ENCODE results near the gene TDRD15.

The TDRD15 gene

GRCh38 chr2:21117688-21118087 is 6.1 kb upstream of the TDRD15 start:
- H4K8ac ChIP-seq (ENCODE audit: low read depth, low read length), result no peak overlapping the region
- no peak overlapping the region for H3K27ac ChIP-seq (replicated peaks; ENCODE audit: low read length)
- H3K9me3 ChIP-seq (replicated peaks in 1 of 2; ENCODE audit: control insufficient read depth in 2 of 2, insufficient read depth in 1 of 2, low read depth in 1 of 2, low read length in 2 of 2), result no peaks in the 10 kb centered on the region
- no peak overlapping the region for H2BK15ac ChIP-seq (ENCODE audit: low read length)
- no peak overlapping the region for H3K4me2 ChIP-seq (ENCODE audit: insufficient read depth, low read length, poor library complexity, severe bottlenecking)
- H3K4ac ChIP-seq (ENCODE audit: low read length), result no peak overlapping the region
- no peak for DNase-seq (ENCODE audit: low spot score)
- no peak overlapping the region for H3K4me3 ChIP-seq (ENCODE audit: low read length in 2 of 2)
- H2AFZ ChIP-seq (ENCODE audit: low read length), result no peak overlapping the region
- no peaks in the 10 kb centered on the region for H3K4me1 ChIP-seq (ENCODE audit: control insufficient read depth in 2 of 2, insufficient read depth in 1 of 2, low read depth in 1 of 2, low read length in 2 of 2)
- H3K36me3 ChIP-seq (replicated peaks in 1 of 2; ENCODE audit: control insufficient read depth in 2 of 2, insufficient read depth in 2 of 2, low read length in 2 of 2), result no peaks in the 10 kb centered on the region
- no peak overlapping the region for H3K18ac ChIP-seq (ENCODE audit: low read length)
- no peak overlapping the region for H2BK120ac ChIP-seq (ENCODE audit: low read depth, low read length)
- no peaks in the 10 kb centered on the region for H3K27me3 ChIP-seq (ENCODE audit: control insufficient read depth in 3 of 3, insufficient read depth in 3 of 3, low read depth in 1 of 3, low read length in 3 of 3)
- no peak overlapping the region for H4K91ac ChIP-seq (ENCODE audit: low read depth, low read length, poor library complexity)
- no peak overlapping the region for H2AK5ac ChIP-seq (ENCODE audit: low read depth, low read length)
- H3K14ac ChIP-seq (ENCODE audit: low read length), result no peak overlapping the region
- no peak overlapping the region for H2BK5ac ChIP-seq (ENCODE audit: low read length)
- H3K9ac ChIP-seq (ENCODE audit: low read depth, low read length, poor library complexity), result no peak overlapping the region
- no peak overlapping the region for H3K23ac ChIP-seq (ENCODE audit: low read depth, low read length, poor library complexity)
- H2BK12ac ChIP-seq (ENCODE audit: low read length), result no peak overlapping the region
- H3K79me1 ChIP-seq (ENCODE audit: low read depth, low read length), result no peaks in the 10 kb centered on the region

- Histone ChIP-seq H4K91ac (ENCODE audit: low read depth, low read length, poor library complexity) (no peak overlapping the region), H2BK120ac (ENCODE audit: low read depth, low read length) (no peak overlapping the region), H2BK15ac (ENCODE audit: low read length) (no peak overlapping the region), H3K9ac (ENCODE audit: low read depth, low read length, poor library complexity) (no peak overlapping the region), H2BK12ac (ENCODE audit: low read length) (no peak overlapping the region), H3K18ac (ENCODE audit: low read length) (no peak overlapping the region), H3K27me3 (ENCODE audit: control insufficient read depth in 3 of 3, insufficient read depth in 3 of 3, low read depth in 1 of 3, low read length in 3 of 3) (no peaks in the 10 kb centered on the region), H3K4me1 (ENCODE audit: control insufficient read depth in 2 of 2, insufficient read depth in 1 of 2, low read depth in 1 of 2, low read length in 2 of 2) (no peaks in the 10 kb centered on the region), H3K14ac (ENCODE audit: low read length) (no peak overlapping the region), H3K23ac (ENCODE audit: low read depth, low read length, poor library complexity) (no peak overlapping the region), H3K79me1 (ENCODE audit: low read depth, low read length) (no peaks in the 10 kb centered on the region), H3K4me2 (ENCODE audit: insufficient read depth, low read length, poor library complexity, severe bottlenecking) (no peak overlapping the region), H2AFZ (ENCODE audit: low read length) (no peak overlapping the region), H3K4ac (ENCODE audit: low read length) (no peak overlapping the region), H3K36me3 (replicated peaks in 1 of 2; ENCODE audit: control insufficient read depth in 2 of 2, insufficient read depth in 2 of 2, low read length in 2 of 2) (no peaks in the 10 kb centered on the region), H3K4me3 (ENCODE audit: low read length in 2 of 2) (no peak overlapping the region), H3K27ac (replicated peaks; ENCODE audit: low read length) (no peak overlapping the region), H3K9me3 (replicated peaks in 1 of 2; ENCODE audit: control insufficient read depth in 2 of 2, insufficient read depth in 1 of 2, low read depth in 1 of 2, low read length in 2 of 2) (no peaks in the 10 kb centered on the region), H4K8ac (ENCODE audit: low read depth, low read length) (no peak overlapping the region), H2BK5ac (ENCODE audit: low read length) (no peak overlapping the region), H2AK5ac (ENCODE audit: low read depth, low read length) (no peak overlapping the region)
- peak; percentile 14 for DNase-seq (ENCODE audit: low spot score)
- WGBS, 2 donors (ENCODE audit: extremely low coverage in 2 of 2, insufficient read length in 2 of 2, insufficient replicate concordance in 1 of 2), result no CpG with 5 or more reads among the region's 3 CpGs
Observed at GRCh38 chr2:21118302-21118920, 5.4 kb upstream of the TDRD15 start.

- no peak overlapping the region for H3K4ac ChIP-seq (ENCODE audit: low read length)
- WGBS, 2 donors (ENCODE audit: extremely low coverage in 2 of 2, insufficient read length in 2 of 2, insufficient replicate concordance in 1 of 2), result 100% methylated on average over 1 of the region's 5 CpGs; no CpG with 5 or more reads in 1 of the 2 donors
- H2BK5ac ChIP-seq (ENCODE audit: low read length), result no peak overlapping the region
- no peak overlapping the region for H4K91ac ChIP-seq (ENCODE audit: low read depth, low read length, poor library complexity)
- no peaks in the 10 kb centered on the region for H3K4me1 ChIP-seq (ENCODE audit: control insufficient read depth in 2 of 2, insufficient read depth in 1 of 2, low read depth in 1 of 2, low read length in 2 of 2)
- no peak overlapping the region for H3K9ac ChIP-seq (ENCODE audit: low read depth, low read length, poor library complexity)
- no peak overlapping the region for H4K8ac ChIP-seq (ENCODE audit: low read depth, low read length)
- H2BK12ac ChIP-seq (ENCODE audit: low read length), result no peak overlapping the region
- no peak overlapping the region for H2BK120ac ChIP-seq (ENCODE audit: low read depth, low read length)
- H2AFZ ChIP-seq (ENCODE audit: low read length), result no peak overlapping the region
- H3K18ac ChIP-seq (ENCODE audit: low read length), result no peak overlapping the region
- H3K9me3 ChIP-seq (replicated peaks in 1 of 2; ENCODE audit: control insufficient read depth in 2 of 2, insufficient read depth in 1 of 2, low read depth in 1 of 2, low read length in 2 of 2), result no peaks in the 10 kb centered on the region
- no peak overlapping the region for H2AK5ac ChIP-seq (ENCODE audit: low read depth, low read length)
- H2BK15ac ChIP-seq (ENCODE audit: low read length), result no peak overlapping the region
- no peaks in the 10 kb centered on the region for H3K79me1 ChIP-seq (ENCODE audit: low read depth, low read length)
- H3K4me2 ChIP-seq (ENCODE audit: insufficient read depth, low read length, poor library complexity, severe bottlenecking), result no peak overlapping the region
- DNase-seq (ENCODE audit: low spot score), result no peak
- H3K4me3 ChIP-seq (ENCODE audit: low read length in 2 of 2), result no peak overlapping the region
- no peaks in the 10 kb centered on the region for H3K36me3 ChIP-seq (replicated peaks in 1 of 2; ENCODE audit: control insufficient read depth in 2 of 2, insufficient read depth in 2 of 2, low read length in 2 of 2)
- no peaks in the 10 kb centered on the region for H3K27me3 ChIP-seq (ENCODE audit: control insufficient read depth in 3 of 3, insufficient read depth in 3 of 3, low read depth in 1 of 3, low read length in 3 of 3)
- H3K23ac ChIP-seq (ENCODE audit: low read depth, low read length, poor library complexity), result no peak overlapping the region
- no peak overlapping the region for H3K14ac ChIP-seq (ENCODE audit: low read length)
- H3K27ac ChIP-seq (replicated peaks; ENCODE audit: low read length), result no peak overlapping the region
Observed at GRCh38 chr2:21131861-21132260, 8.1 kb downstream of the TDRD15 start.

- no peak overlapping the region for H4K8ac ChIP-seq (ENCODE audit: low read depth, low read length)
- no peak overlapping the region for H2BK15ac ChIP-seq (ENCODE audit: low read length)
- no peak for DNase-seq (ENCODE audit: low spot score)
- no peak overlapping the region for H3K23ac ChIP-seq (ENCODE audit: low read depth, low read length, poor library complexity)
- no peak overlapping the region for H3K27ac ChIP-seq (replicated peaks; ENCODE audit: low read length)
- no peak overlapping the region for H3K4me3 ChIP-seq (ENCODE audit: low read length in 2 of 2)
- H2BK120ac ChIP-seq (ENCODE audit: low read depth, low read length), result no peak overlapping the region
- H3K36me3 ChIP-seq (replicated peaks in 1 of 2; ENCODE audit: control insufficient read depth in 2 of 2, insufficient read depth in 2 of 2, low read length in 2 of 2), result no peaks in the 10 kb centered on the region
- H2AK5ac ChIP-seq (ENCODE audit: low read depth, low read length), result no peak overlapping the region
- no peak overlapping the region for H3K18ac ChIP-seq (ENCODE audit: low read length)
- H3K4ac ChIP-seq (ENCODE audit: low read length), result no peak overlapping the region
- H3K79me1 ChIP-seq (ENCODE audit: low read depth, low read length), result no peaks in the 10 kb centered on the region
- H3K4me2 ChIP-seq (ENCODE audit: insufficient read depth, low read length, poor library complexity, severe bottlenecking), result no peak overlapping the region
- H4K91ac ChIP-seq (ENCODE audit: low read depth, low read length, poor library complexity), result no peak overlapping the region
- no CpG with 5 or more reads among the region's 2 CpGs for WGBS, 2 donors (ENCODE audit: extremely low coverage in 2 of 2, insufficient read length in 2 of 2, insufficient replicate concordance in 1 of 2)
- no peak overlapping the region for H3K14ac ChIP-seq (ENCODE audit: low read length)
- H3K9ac ChIP-seq (ENCODE audit: low read depth, low read length, poor library complexity), result no peak overlapping the region
- no peak overlapping the region for H2BK5ac ChIP-seq (ENCODE audit: low read length)
- no peaks in the 10 kb centered on the region for H3K27me3 ChIP-seq (ENCODE audit: control insufficient read depth in 3 of 3, insufficient read depth in 3 of 3, low read depth in 1 of 3, low read length in 3 of 3)
- H3K4me1 ChIP-seq (ENCODE audit: control insufficient read depth in 2 of 2, insufficient read depth in 1 of 2, low read depth in 1 of 2, low read length in 2 of 2), result no peaks in the 10 kb centered on the region
- H2BK12ac ChIP-seq (ENCODE audit: low read length), result no peak overlapping the region
- no peak overlapping the region for H2AFZ ChIP-seq (ENCODE audit: low read length)
- no peaks in the 10 kb centered on the region for H3K9me3 ChIP-seq (replicated peaks in 1 of 2; ENCODE audit: control insufficient read depth in 2 of 2, insufficient read depth in 1 of 2, low read depth in 1 of 2, low read length in 2 of 2)
Observed at GRCh38 chr2:21135585-21135984, 11.8 kb downstream of the TDRD15 start.

All from neuronal stem cell (in vitro differentiated cells).